Right cardiac atrium (tissue), 5 donors: ENCODE data around the gene ZNF407. TPM values are rescaled to one million over a fixed set of nuclear protein-coding genes. Genes with fewer than 3 reads are reported as not detected.

Experiments used
- ATAC-seq, 2 donors: fragments of 200-7000 bp; cut with Tn5 transposase; one replicate each; pipeline versions ENCODE4 v1.8.0 to v1.9.1; 2020; ENCODE audit warnings: moderate library complexity in 2 of 2, mild to moderate bottlenecking in 1 of 2
- DNase-seq, 3 donors: peaks; one replicate each; pipeline ENCODE4 v3.0.0-alpha.2; 2020
- H3K27ac ChIP-seq: one replicate; pipeline ENCODE4 v1.5.1; 2013; ENCODE audit warnings: mild to moderate bottlenecking, low read length, control low read depth, moderate library complexity
- H3K27me3 ChIP-seq: one replicate; pipeline ENCODE4 v1.6.1; 2013; ENCODE audit not compliant: control insufficient read depth, insufficient read depth
- H3K4me1 ChIP-seq: one replicate; pipeline ENCODE4 v1.6.1; 2013; ENCODE audit warnings: low read length; ENCODE audit not compliant: control insufficient read depth, insufficient read depth
- H3K4me3 ChIP-seq: one replicate; pipeline ENCODE4 v1.5.1; 2013; ENCODE audit warnings: low read length, control low read depth
- H3K9me3 ChIP-seq: one replicate; pipeline ENCODE4 v1.6.1; 2013; ENCODE audit warnings: low read length; ENCODE audit not compliant: control insufficient read depth
- WGBS: extraction: QIAGEN DNeasy Blood & Tissue Kit; methylation state at CpG from one replicate; pipeline ENCODE4 v1.1.7; 2013; 5-methylcytosine and 5-hydroxymethylcytosine counted together
- intact Hi-C, 4 donors: fragments of 100-400 bp; cut with DNase I; formaldehyde crosslinking; loops; one replicate each; pipeline versions ENCODE4 v1.11.0 to v1.14.0; 2022 to 2023
- polyA plus RNA-seq: library from polyadenylated mRNA; stranded (reverse); fragments of 200-250 nt; gene quantifications from one replicate; pipeline ENCODE4 v1.2.3, GENCODE V29; 2013
- total RNA-seq, 4 donors: library from RNA; stranded (reverse); fragmentation: NEBNext Ultra II Directional; extraction: Animal tissue kit (Norgen Biotek cat#: 25700); gene quantifications; one replicate each; pipeline ENCODE4 v1.2.1, GENCODE V29; 2021
- donor health status: healthy with polysubstance abuse.
- donor health status: DM: no; HTN: yes; CAD: no.
- donor health status: DM: no; HTN: no; CAD: no.
- donor health status: DM: no; HTN: yes; CAD: no; lungs with severe emphysema.
- donor health status: DM: yes; HTN: yes; CAD: no.

Gene ZNF407
- total and polyA plus RNA-seq, 5 donors: 3.8 to 14.7 (median 12.7) TPM

GRCh38 chr18:74862094-74862493 is 264.4 kb downstream of the ZNF407 start:
- Histone ChIP-seq H3K27ac (no peak overlapping the region), H3K4me3 (no peak overlapping the region), H3K27me3 (no peaks in the 10 kb centered on the region), H3K4me1 (peaks cover 6% of the 10 kb centered on the region), H3K9me3 (no peaks in the 10 kb centered on the region)
- ATAC-seq (peak; percentile 84 to 94), DNase-seq (peak in 1 of 3 donors; percentile 71)
- intact Hi-C loops: loop anchor here in 1 of 4 donors (10.0 kb wide), 1 partner anchor 57 kb away; no protein-coding TSS in a partner anchor
- 42% methylated on average over 4 of the region's 4 CpGs for WGBS

- intact Hi-C loops: loop anchor here in 1 of 4 donors (10.0 kb wide), 1 partner anchor 62 kb away; no protein-coding TSS in a partner anchor
- Histone ChIP-seq H3K4me3 (no peak overlapping the region), H3K9me3 (no peaks in the 10 kb centered on the region), H3K4me1 (peaks cover 4% of the 10 kb centered on the region), H3K27me3 (no peaks in the 10 kb centered on the region), H3K27ac (no peak overlapping the region)
- no peak for DNase-seq
- ATAC-seq: no peak
- WGBS: 98% methylated on average over 3 of the region's 3 CpGs
Observed at GRCh38 chr18:74866577-74866976, 268.9 kb downstream of the ZNF407 start.

- Histone ChIP-seq H3K27ac (no peak overlapping the region), H3K9me3 (no peaks in the 10 kb centered on the region), H3K4me1 (peaks cover 4% of the 10 kb centered on the region), H3K27me3 (no peaks in the 10 kb centered on the region), H3K4me3 (no peak overlapping the region)
- intact Hi-C loops: loop anchor here in 1 of 4 donors (10.0 kb wide), 1 partner anchor 64 kb away; no protein-coding TSS in a partner anchor
- DNase-seq: peak in 2 of 3 donors; percentile 27 to 41
- 58% methylated on average over 4 of the region's 4 CpGs for WGBS
- ATAC-seq: peak; percentile 74 to 78
Observed at GRCh38 chr18:74868461-74868860, 270.8 kb downstream of the ZNF407 start.

GRCh38 chr18:74869904-74870863 is 272.5 kb downstream of the ZNF407 start:
- intact Hi-C loops: loop anchor here in 1 of 4 donors (10.0 kb wide), 1 partner anchor 65 kb away; no protein-coding TSS in a partner anchor
- H3K4me3 ChIP-seq: no peak overlapping the region
- ATAC-seq: no peak
- peaks cover 2% of the 10 kb centered on the region for H3K4me1 ChIP-seq
- no peaks in the 10 kb centered on the region for H3K27me3 ChIP-seq
- 80% methylated on average over 5 of the region's 5 CpGs for WGBS
- H3K9me3 ChIP-seq: no peaks in the 10 kb centered on the region
- H3K27ac ChIP-seq: no peak overlapping the region
- DNase-seq: no peak

GRCh38 chr18:74870950-74871349 is 273.3 kb downstream of the ZNF407 start:
- WGBS: 89% methylated on average over 5 of the region's 5 CpGs
- Histone ChIP-seq H3K27me3 (no peaks in the 10 kb centered on the region), H3K4me3 (no peak overlapping the region), H3K9me3 (no peaks in the 10 kb centered on the region), H3K27ac (no peak overlapping the region), H3K4me1 (peaks cover 2% of the 10 kb centered on the region)
- DNase-seq: no peak
- intact Hi-C loops: no loop called here
- no peak for ATAC-seq

- ATAC-seq (no peak), DNase-seq (no peak)
- 66% methylated on average over 3 of the region's 3 CpGs for WGBS
- Histone ChIP-seq H3K9me3 (no peaks in the 10 kb centered on the region), H3K27ac (no peak overlapping the region), H3K4me1 (no peaks in the 10 kb centered on the region), H3K4me3 (no peak overlapping the region), H3K27me3 (no peaks in the 10 kb centered on the region)
- intact Hi-C loops: no loop called here
Observed at GRCh38 chr18:74873629-74874028, 276.0 kb downstream of the ZNF407 start.

GRCh38 chr18:74874351-74874750 is 276.7 kb downstream of the ZNF407 start:
- intact Hi-C loops: no loop called here

GRCh38 chr18:74876630-74877243 is 279.1 kb downstream of the ZNF407 start:
- Histone ChIP-seq H3K9me3 (no peaks in the 10 kb centered on the region), H3K4me3 (no peak overlapping the region), H3K27ac (no peak overlapping the region), H3K4me1 (no peaks in the 10 kb centered on the region), H3K27me3 (no peaks in the 10 kb centered on the region)
- WGBS: 95% methylated on average over 18 of the region's 18 CpGs
- DNase-seq (no peak), ATAC-seq (no peak)
- intact Hi-C loops: no loop called here

More at GRCh38 chr18:74874351-74874750, 276.7 kb downstream of the ZNF407 start:
- no peak for DNase-seq
- Histone ChIP-seq H3K9me3 (no peaks in the 10 kb centered on the region), H3K27ac (no peak overlapping the region), H3K4me3 (no peak overlapping the region), H3K27me3 (no peaks in the 10 kb centered on the region), H3K4me1 (no peaks in the 10 kb centered on the region)
- WGBS: 60% methylated on average over 5 of the region's 5 CpGs
- ATAC-seq: peak; percentile 39 to 62

GRCh38 chr18:74878267-74878666 is 280.6 kb downstream of the ZNF407 start:
- DNase-seq (no peak), ATAC-seq (no peak)
- Histone ChIP-seq H3K27ac (no peak overlapping the region), H3K27me3 (no peaks in the 10 kb centered on the region), H3K4me3 (no peak overlapping the region), H3K4me1 (no peaks in the 10 kb centered on the region), H3K9me3 (no peaks in the 10 kb centered on the region)
- intact Hi-C loops: no loop called here
- 86% methylated on average over 6 of the region's 6 CpGs for WGBS

GRCh38 chr18:74880706-74881278 is 283.1 kb downstream of the ZNF407 start:
- Histone ChIP-seq H3K27ac (no peak overlapping the region), H3K4me3 (no peak overlapping the region), H3K9me3 (no peaks in the 10 kb centered on the region), H3K4me1 (no peaks in the 10 kb centered on the region), H3K27me3 (no peaks in the 10 kb centered on the region)
- ATAC-seq (no peak), DNase-seq (no peak)
- 84% methylated on average over 12 of the region's 12 CpGs for WGBS
- intact Hi-C loops: no loop called here
